Gastrocnemius medialis (tissue), 4 donors: Measurements from ENCODE around the gene MYOCD.

Experiments
- POLR2A ChIP-seq, 2 donors: fragments of 450-650 bp; IDR thresholded peaks; one replicate each; pipeline ENCODE4 v1.6.1; 2017; ENCODE audit warnings: antibody characterized with exemption in 2 of 2, mild to moderate bottlenecking in 2 of 2, moderate library complexity in 2 of 2
- TF ChIP-seq, protein P1 (sequence below), 5 experiments: fragments of 450-650 bp in 3 of 5; fragments of 200-600 bp in 2 of 5; sonication (generic) in 2 of 5; IDR thresholded peaks in 4 of 5; conservative IDR thresholded peaks in 1 of 5; 1 replicate in 4 of 5; 2 replicates in 1 of 5; pipeline ENCODE4 v1.5.1; 2016 to 2019; ENCODE audit warnings: antibody characterized with exemption in 5 of 5, mild to moderate bottlenecking in 3 of 5, moderate library complexity in 3 of 5

DNA sequence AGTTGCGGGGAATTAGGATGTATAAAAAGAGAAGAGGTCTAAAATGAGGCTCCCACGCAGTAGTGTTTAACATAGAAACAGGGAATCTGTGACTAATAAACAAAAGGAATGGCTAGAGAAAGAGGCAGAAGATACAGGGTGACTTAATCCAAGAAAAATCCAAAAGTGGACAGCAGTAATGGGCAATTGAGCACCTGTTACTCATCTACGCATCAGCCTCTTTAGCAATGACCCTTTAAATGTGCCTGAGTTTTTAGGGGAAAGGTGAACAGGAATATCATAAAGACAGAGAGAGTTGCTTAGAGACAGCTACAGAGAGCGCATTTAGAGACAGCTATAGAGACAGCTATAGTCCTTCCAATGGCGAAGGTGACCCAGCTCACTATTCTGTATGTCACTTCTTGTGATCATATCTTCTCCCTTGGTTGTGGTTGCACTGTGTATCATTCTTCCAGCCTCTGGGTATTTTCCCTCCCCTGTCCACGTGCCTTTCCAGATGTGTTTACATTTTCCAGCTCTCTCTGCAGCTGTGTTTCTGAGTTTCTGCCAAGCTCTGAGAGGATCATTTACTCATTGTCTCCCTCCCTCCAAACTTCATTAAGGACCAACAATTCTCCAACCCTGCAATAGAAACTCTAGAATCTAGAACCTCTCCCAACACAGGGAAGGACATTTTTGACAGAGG, 61.5 kb downstream of the MYOCD start:
- TF ChIP-seq, protein P1, sequence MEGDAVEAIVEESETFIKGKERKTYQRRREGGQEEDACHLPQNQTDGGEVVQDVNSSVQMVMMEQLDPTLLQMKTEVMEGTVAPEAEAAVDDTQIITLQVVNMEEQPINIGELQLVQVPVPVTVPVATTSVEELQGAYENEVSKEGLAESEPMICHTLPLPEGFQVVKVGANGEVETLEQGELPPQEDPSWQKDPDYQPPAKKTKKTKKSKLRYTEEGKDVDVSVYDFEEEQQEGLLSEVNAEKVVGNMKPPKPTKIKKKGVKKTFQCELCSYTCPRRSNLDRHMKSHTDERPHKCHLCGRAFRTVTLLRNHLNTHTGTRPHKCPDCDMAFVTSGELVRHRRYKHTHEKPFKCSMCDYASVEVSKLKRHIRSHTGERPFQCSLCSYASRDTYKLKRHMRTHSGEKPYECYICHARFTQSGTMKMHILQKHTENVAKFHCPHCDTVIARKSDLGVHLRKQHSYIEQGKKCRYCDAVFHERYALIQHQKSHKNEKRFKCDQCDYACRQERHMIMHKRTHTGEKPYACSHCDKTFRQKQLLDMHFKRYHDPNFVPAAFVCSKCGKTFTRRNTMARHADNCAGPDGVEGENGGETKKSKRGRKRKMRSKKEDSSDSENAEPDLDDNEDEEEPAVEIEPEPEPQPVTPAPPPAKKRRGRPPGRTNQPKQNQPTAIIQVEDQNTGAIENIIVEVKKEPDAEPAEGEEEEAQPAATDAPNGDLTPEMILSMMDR (IDR thresholded peaks at IDR 0.05 in 4 of 5, conservative IDR thresholded peaks at IDR 0.05 in 1 of 5): no peak
- no peak for TF ChIP-seq POLR2A (IDR thresholded peaks at IDR 0.05)
